Brain pericyte (primary cell): Measurements from ENCODE around the gene MYO18B.

ENCODE experiments used
- DNase-seq: peaks from one replicate; pipeline ENCODE4 v3.0.0-alpha.2; 2012; ENCODE audit warnings: low read depth, low spot score

The MYO18B gene

DNA sequence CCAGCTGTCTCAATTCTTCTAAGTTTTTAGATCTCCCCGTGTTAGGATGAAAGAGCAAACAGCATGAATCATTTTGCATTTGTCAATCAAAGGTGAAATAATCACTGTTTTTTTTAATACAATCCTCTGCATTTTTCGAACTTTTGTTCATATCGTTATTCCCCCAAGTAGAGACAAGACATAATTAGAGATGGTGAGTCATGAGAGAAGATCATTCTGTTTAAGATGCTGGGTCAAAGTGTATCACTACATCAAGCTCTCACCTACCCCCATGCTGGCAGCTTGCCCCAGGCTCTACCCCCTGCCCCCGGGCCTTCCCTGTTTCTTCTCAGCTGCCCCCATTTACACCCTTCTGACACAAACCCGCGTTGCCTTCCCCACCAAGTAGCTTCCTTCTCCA, 30.5 kb upstream of the MYO18B start:
- no peak for DNase-seq

DNA sequence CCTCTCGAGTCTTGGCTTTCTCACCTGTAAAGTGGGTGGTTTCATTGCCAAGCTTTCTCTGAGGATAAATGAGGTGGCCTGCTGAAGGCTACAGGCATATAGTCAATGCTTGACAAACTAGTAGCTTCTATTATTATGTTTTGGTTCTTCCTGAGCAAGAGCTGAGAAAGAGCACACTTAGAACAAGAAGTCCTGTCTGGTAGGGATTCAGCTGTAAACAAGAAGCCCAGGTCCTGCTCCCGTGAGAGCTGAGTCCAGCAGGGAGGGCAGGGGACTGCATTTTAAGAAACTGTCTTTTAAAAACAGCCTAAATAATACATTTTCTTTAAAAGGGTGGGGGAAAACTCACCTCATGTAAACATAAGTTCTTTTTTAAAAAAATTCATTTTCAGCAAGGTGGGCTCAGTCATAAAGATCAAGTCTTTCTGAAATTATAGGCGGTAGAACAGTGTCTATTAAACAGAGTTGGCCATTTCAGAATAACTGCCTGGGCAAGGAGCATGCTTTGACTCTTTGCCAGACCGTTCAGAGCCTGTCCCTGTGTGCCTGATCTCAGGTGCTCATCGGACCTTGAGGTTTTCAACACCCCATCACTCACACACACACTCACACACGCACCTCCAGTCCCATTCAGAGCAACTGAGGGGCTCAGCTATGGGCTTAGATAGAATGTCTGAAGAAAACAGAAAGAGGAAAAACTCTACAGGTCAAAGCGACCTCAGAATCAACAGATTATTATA, 29.2 kb upstream of the MYO18B start:
- DNase-seq: no peak

DNA sequence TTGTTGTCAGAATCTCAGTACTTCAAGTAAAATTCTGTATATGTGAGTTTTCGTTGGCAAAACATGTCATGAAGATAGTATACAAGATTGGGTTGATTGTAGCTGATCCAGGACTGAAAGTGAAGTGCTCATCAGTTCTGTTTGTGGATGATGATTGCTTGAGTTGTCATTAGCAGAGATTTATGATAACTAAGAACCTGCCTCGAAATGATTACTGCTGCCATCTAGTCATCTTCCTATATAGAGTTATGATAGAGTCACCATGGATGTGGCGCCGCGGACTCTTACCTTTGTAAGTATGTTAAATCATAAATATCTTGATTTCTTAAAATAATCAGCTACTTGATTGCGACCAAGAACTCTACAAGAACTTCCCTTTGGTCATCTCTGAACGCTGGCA, 27.9 kb upstream of the MYO18B start:
- DNase-seq: no peak

DNA sequence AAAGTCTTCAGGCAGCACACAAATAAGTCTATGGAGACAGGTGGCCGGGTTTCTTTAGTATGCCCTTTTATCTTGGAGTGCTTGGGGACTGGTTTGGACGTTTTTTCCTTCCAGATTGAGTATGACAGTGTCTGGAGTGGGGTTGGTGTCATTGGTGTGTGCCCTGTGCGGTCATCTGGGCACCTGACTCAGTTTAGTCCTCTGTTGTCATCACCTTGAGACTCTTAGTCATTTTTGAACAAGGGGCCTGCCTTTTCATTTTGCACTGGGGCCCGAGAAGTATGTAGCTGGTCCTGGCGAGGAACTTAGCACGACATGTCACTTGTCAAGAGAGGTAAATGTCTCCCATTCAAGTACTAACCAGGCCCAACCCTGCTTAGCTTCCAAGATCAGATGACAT, 27.2 kb upstream of the MYO18B start:
- no peak for DNase-seq

DNA sequence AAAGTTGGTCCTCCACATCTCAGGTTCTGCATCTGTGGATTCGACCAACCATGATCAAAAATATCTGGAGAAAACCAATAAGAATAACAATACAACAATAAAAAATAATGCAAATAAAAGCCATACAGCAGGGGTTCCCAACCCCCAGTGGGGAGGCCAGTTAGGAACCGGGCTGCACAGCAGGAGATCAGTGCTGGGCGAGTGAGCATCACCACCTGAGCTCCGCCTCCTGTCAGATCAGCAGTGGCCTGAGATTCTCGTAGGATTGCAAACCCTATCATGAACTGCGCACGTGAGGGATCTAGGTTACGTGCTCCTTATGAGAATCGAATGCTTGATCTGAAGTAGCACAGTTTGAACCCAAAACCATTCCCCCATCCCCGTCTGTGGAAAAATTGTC, 25.4 kb upstream of the MYO18B start:
- DNase-seq: no peak

DNA sequence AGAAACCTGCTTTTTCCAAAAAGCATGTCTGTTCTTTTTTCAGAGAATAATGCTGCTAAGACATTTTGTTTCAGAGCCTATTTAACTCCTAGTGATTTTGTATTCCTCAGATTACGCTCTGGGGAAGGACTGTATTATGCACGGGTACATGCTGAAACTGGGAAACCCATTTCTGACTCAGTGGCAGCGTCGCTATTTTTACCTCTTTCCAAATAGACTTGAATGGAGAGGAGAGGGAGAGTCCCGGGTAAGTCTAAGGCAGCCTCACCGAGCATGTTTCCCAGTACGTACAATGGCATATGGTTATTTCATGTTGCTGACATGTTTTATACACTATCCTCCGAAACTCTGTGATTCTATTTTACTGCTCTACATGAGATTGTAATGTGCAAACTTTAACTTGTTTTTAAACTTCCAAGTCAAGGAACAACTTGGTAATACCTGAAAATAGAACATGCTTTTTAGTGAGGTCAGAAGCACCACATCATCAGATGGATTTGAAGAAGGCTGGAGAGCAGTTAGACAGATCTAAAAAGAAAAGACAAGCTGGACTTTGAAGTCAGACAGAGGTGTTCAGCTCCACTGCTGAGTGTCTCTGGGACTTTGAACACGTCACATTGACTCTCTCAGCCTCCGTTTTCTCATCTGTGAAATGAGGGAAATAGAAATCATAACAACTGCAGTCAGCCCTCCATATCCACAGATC, 23.7 kb upstream of the MYO18B start:
- no peak for DNase-seq

DNA sequence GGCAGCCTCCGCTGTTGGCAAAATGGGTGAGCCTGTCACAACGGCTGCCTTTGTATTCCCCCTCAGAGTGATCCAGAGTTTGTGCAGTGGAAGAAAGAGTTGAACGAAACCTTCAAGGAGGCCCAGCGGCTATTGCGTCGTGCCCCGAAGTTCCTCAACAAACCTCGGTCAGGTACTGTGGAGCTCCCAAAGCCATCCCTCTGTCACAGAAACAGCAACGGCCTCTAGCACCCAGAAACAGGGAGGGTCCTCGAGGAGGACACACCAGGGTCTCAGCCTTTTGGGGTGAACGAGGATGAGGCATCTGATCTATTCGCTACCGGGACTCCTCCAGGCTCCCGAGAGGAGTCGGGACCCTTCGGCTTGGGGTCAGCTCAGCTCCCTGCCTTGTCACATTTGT, 19.8 kb upstream of the MYO18B start:
- DNase-seq: no peak

DNA sequence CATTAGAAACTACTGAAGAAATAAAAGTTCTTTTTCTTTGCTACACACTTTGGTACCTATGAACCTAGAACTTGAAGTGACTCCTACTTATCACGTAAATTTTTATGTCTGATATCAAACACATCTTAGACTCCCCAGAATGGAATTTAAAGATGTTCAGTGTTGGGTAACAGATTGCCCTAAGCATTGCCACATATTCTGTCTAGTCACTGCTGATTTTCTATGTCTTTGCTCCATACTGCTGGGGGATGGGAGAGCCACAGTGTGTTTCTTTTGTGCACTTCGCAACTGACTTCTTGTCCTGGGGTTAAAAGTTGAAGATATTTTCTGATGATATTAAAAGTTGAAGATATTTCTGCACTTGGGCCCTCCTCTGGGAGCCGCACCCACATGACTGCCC, 19.4 kb upstream of the MYO18B start:
- DNase-seq: no peak

DNA sequence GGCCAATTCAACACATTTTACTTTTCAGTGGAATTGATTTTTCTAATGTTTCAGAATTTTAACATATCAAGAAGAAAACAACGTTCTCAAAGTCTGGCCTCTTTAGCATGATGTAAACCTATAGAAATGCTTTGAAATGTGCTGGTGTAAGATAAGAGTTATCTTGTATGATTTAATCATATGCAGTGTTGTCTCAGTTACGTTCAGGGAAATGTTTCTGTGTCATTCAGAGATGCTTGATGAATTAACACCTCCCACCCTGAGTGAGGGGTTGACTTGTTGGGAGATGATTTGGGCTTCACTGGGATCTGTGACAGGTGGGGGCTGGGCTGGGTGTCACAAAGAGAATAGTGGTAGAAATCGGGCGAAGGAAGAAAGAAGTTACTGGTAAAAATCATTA, 15.7 kb upstream of the MYO18B start:
- no peak for DNase-seq

DNA sequence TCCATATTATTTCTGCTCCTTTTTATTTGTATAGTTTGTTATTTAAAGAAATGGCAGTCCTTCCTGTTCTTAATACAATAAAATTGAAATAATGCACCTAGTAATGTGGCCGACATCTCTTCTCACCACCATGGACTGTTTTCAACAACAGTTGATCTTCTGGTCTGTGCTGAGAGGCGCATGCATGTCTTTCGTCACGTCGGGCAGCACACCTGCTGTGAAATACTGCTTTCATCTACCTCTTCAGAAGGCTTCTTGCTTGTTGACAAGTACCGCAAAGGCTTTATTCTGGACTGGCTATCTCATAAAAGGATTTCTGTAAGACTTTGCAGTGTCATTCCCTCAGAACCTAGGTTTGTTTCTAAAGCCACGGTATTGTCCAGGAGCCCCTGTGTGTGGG, 13.9 kb upstream of the MYO18B start:
- DNase-seq: no peak

DNA sequence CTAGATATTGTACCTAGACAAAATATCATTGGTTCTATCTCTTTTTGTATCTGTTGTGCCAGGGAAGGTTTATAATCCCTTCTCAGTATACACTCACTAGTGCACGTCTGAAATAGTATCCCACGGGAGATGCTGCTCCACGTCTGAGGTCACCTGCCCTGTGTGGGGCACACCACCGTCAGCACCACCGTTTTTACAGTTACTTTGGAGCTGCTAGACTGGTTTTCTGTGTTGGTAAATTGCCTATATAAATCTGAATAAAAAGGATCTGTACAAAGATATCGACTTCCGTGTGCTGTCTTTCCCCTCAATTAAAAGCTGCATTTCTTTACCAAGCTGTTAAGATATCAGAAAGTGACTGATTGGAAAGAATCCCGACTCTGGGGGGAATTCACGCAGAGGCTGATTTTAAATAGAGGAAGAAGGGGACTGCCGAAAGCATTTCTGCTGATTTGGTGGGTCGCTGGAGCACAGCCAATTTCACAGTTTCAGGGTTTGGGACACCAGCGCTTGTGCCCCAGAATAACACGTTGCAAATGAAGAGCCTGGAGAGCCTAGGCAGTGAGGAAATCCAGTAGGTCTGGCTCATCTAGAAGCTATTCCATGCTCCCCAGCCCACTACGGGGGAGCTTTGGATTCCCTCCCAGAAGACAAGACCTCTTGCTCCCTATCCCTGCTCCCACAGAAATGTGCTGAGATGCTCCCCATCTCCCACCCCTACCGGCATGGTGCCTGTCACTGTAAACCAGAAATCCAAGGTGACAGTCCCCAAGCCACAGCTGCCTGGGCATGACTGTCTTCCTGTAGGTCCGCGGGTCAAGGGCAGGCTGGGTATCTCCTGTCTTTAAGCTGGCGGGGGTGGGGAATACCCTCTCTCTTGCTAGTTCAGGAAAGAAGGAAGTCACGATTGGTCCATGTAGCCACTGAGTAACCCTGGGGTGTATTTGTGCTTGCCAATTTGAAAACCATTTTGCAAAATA, 12.7 kb upstream of the MYO18B start:
- DNase-seq: no peak

DNA sequence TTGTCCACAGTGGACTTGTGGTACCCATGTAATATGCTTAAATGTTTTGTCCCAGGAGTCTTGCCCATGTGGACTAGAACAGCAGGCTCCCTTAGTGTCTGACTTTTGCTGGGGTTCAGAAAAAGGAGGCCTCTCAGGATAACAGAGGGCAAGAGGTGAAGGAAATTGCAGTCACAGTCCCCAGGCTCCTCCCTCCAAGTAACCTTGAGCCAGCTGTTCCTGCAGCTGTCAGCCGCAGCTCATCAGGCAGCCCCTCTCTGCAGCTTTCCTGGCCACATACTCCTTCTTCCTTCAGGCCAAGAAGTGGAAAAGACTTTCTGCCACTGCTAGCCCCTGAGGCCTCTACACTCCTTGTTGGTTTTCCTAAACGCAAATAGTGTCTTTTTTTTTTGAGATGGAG, 6.3 kb upstream of the MYO18B start:
- no peak for DNase-seq

DNA sequence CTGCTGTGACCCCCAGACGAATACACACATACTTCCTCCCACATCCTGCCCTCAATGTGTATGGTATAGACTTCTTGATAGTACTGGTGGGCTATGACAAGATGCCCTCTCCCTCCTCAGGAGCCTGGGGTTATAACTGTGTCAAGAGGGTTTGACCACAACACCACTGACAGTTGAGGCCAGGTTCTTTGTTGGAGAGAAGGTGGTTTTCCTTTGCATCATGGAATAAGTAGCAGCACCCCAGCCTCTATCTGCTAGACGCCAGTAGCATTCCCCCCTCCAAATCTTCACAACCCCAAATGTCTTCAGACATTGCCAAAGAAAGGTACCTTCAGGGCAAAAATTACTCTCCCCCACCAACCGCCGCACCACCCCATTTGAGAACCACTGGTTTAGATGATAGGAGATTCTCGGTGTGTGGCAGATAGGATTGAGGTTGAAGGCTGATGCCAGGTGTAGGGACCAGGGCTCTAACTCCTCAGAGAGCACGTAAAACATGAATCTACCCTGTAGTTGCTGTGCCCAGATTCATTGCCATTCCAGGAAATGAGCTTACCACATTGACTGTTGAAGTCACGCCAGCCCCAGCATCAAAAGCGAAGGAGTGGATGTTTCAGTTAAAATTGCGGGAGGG, 5.5 kb upstream of the MYO18B start:
- DNase-seq: no peak

DNA sequence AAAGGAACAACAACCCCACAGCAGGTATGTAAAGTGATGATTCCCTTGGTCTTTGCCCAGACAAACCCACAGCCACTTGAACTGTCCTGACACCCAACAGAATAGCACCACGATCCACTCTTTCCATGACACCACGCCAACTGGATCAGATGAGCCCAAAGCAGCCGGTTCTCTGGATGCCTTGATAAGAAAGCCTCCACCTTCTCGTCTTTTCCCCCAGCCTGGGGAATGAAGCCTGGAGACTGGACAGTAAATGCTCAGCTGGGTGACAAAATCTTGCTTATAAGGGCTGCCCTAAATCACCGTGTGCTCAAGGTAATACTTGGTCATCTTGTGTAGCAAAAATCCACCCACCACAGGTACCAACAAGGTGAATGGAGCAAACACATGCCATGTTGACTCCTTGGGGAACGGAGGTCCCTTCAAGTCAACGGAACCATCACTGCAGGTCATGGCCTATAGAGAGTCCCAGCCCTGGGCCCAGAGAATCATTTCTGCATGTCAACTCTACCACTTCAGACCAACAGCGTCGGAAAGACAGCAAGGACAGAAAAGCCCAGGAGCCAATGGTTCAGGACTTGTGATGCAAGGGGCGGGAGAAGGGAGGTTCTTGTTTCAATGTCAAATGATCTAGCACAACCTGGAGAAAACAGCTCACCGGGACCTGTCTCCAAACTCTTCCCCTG, 2.2 kb upstream of the MYO18B start:
- no peak for DNase-seq

DNA sequence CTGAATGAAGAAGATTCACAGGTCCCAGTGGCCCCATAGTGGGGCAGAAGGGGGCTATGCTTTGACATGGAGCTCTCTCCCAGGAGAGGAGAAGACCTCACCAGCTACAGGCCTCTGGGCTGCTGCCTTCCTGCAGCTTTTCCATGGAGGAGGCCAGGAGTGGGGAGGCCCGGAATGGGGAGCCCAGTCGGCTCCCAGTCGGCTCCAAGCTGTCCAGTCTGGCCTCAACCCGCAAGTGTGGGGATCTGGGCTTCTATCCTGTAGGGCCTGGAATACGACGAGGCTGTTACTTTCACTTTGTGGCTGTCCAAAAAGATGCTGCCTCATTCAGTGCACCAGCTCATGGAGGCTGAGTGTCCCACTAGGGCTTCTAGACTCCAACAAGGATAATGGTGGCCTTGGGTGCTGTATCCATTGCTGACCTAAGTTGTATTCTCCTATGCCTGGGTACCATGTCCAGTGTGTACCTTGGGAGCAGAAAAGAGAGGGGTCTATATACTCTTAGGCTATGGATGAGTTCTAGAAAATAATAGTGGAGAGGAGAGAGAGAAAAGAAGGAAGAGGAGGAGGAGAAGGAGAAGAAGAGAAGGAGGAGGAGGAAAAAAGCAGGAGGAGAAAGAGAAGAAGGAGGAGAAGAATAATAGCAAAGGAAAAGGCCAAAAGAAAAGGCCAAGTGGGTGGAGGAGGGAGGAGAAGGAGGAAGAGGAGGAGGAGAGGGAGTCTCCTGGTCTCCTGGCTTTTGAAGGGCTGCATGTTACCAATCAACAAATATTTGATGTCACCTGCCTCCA, 1.1 kb downstream of the MYO18B start:
- no peak for DNase-seq

DNA sequence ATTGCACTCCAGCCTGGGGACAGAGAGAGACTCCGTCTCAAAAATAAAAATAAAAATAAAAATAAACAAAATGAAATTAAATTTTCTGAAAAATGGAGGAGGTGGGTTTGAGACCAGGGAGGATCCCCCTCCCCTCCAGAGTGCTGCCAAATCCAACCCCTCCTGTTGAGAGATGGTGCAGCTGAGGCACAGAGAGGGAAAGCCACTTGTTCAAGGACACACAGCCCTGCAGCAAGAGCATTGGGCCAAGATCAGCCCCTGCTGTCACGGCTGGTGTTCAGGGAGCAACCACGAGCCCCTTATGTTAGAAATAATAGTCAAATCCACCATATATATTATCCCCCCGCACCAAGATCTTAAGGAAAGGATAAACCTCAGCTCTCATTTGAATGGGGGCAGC, 2.7 kb downstream of the MYO18B start:
- DNase-seq: no peak

DNA sequence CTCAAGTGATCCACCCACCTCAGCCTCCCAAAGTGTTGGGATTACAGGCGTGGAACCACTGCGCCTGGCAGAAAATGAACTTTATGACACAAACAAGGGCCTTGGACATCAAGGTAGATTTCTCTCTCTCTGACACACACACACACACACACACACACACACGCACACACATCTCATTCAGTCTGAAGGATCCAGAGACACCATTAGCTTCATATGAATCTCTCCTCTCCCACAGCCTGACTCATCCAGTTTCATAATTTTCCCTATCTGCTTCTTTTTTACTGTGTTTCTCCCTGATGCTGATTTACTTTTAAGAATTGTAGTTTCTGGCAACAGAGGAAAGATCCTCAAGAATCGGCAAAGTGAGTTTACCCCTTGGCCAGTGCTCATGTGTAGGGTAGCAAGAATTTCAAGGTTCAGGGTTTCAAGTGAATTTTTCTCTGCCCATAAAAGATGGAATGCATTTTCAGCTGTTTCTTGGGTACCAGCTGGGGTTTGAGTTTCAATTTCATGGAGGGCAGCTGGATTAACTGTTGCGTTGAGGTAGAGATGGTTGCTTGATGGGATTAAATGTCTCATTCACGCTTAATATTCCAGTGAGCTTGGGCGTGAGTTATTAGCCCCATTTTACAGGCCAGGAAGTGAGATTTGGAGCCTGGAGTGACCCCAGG, 3.5 kb downstream of the MYO18B start:
- DNase-seq: no peak

DNA sequence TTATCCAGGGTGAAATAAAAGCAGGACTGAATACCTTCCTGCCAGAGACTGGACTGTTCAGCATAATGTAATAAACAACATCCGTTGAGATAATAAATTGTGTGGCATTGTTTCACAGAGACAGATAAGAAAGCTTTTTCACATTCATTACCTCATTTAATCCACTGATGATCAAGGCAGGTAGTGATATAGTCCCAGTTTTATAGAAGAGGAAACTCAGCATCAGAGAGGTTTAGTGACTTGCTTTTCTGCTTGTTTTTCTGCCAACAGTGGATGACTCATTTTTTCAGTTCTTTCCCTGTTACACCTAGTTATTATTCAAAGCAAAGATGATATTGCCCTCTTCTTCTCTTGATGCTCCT, 4.0 kb downstream of the MYO18B start:
- no peak for DNase-seq

DNA sequence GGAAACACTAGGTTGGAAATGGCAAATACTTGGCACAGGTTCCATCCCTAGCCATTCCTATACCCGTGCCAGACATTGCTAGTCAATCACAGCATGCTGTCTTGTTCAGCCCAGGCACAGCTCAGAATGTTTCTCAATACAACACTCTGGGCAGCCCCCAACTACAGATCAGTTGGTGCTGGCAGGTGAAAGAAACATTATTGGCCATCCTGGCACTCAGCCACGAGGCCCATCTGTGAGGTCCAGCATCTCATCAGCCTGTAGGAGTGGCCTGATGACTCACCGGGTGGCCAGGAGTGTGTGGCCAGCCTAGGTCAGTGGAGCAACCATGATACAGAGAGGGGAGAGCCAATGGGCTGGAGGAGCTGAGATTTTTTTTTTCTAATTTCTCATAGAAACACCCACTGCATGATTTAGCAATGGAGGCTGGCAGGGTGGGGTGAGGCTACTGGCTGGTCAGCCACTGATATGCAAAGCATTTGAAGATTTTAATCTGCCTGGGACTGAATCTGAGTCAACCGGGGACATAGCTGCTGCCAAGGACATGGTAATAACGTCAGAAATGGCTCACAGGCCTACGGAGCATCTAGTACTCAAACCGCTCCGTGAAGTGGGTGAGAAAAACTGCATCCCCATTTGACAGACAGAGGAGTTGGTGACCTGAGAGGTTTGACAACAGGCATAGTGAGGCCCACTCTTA, 5.4 kb downstream of the MYO18B start:
- no peak for DNase-seq
